Sigmoid colon (tissue), 7 donors: Measurements from ENCODE around the gene TUBA4B. TPM values are rescaled to one million over a fixed set of nuclear protein-coding genes. Genes with fewer than 3 reads are reported as not detected.

Experiments used
- DNase-seq: peaks from one replicate; pipeline ENCODE4 v3.0.0-alpha.2; 2019
- H3K27ac ChIP-seq, 4 donors: fragments of 200-600 bp; sonication (generic); one replicate each; pipeline ENCODE4 v1.5.1; 2016 to 2019; ENCODE audit warnings: mild to moderate bottlenecking in 1 of 4
- H3K27me3 ChIP-seq, 3 donors: fragments of 200-600 bp; sonication (generic); one replicate each; pipeline ENCODE4 v1.5.1; 2019; ENCODE audit warnings: mild to moderate bottlenecking in 1 of 3
- H3K36me3 ChIP-seq, 4 donors: fragments of 200-600 bp; sonication (generic); one replicate each; pipeline ENCODE4 v1.5.1; 2016 to 2019
- H3K4me1 ChIP-seq, 4 donors: fragments of 200-600 bp; sonication (generic); one replicate each; pipeline ENCODE4 v1.5.1; 2017 to 2019
- H3K4me3 ChIP-seq, 4 donors: fragments of 200-600 bp; sonication (generic); one replicate each; pipeline ENCODE4 v1.5.1; 2017 to 2019; ENCODE audit warnings: mild to moderate bottlenecking in 2 of 4, moderate library complexity in 1 of 4
- H3K9me3 ChIP-seq, 4 donors: fragments of 200-600 bp in 3 of 4; sonication (generic) in 3 of 4; one replicate each; pipeline versions ENCODE4 v1.5.1 to v1.6.1; 2013 to 2019
- CTCF ChIP-seq, 4 experiments: fragments of 450-650 bp in 3 of 4; fragments of 200-600 bp in 1 of 4; IDR thresholded peaks; one replicate each; pipeline ENCODE4 v1.5.1; 2016 to 2019; ENCODE audit warnings: antibody characterized with exemption in 4 of 4, mild to moderate bottlenecking in 3 of 4, moderate library complexity in 2 of 4
- EP300 ChIP-seq, 4 donors: sonication (generic); formaldehyde crosslinking; IDR thresholded peaks; one replicate each; pipeline ENCODE4 v1.6.1; 2017; ENCODE audit warnings: antibody characterized with exemption in 4 of 4
- POLR2A ChIP-seq, 2 donors: fragments of 450-650 bp; IDR thresholded peaks; one replicate each; pipeline ENCODE4 v1.6.1; 2016; ENCODE audit warnings: antibody characterized with exemption in 2 of 2, mild to moderate bottlenecking in 2 of 2, moderate library complexity in 2 of 2
- POLR2AphosphoS5 ChIP-seq, 4 donors: sonication (generic); formaldehyde crosslinking; IDR thresholded peaks; one replicate each; pipeline ENCODE4 v1.6.1; 2017; ENCODE audit warnings: antibody characterized with exemption in 4 of 4
- WGBS, 2 donors: extraction: QIAGEN DNeasy Blood & Tissue Kit; methylation state at CpG; one replicate each; pipeline ENCODE4 v1.1.7; 2013; 5-methylcytosine and 5-hydroxymethylcytosine counted together
- intact Hi-C: fragments of 100-400 bp; cut with DNase I; formaldehyde crosslinking; loops from one replicate; pipeline ENCODE4 v1.15.1; 2023
- polyA plus RNA-seq, 3 donors: library from polyadenylated mRNA; stranded (reverse); fragments of 200-250 nt; gene quantifications; one replicate each; pipeline ENCODE4 v1.2.3, GENCODE V29; 2013
- total RNA-seq, 4 donors: library from RNA; depleted of rRNA; stranded (reverse); fragments of >200 nt; gene quantifications; one replicate each; pipeline ENCODE4 v1.1.0, GENCODE V29; 2016
- donor health status: healthy with polysubstance abuse.
- donor health status: Bipolar disorder and iron deficiency.
- donor health status: healthy.

Gene TUBA4B
- total and polyA plus RNA-seq, 7 donors: not detected

- TF ChIP-seq CTCF (IDR thresholded peaks at IDR 0.05): no peak
- no peak for TF ChIP-seq POLR2A (IDR thresholded peaks at IDR 0.05)
- TF ChIP-seq POLR2AphosphoS5 (IDR thresholded peaks at IDR 0.05): no peak
- TF ChIP-seq EP300 (IDR thresholded peaks at IDR 0.05): no peak
- no peaks in the 10 kb centered on the region for H3K36me3 ChIP-seq
- no peaks in the 10 kb centered on the region for H3K9me3 ChIP-seq
- 74 to 88% methylated on average over 5 of the region's 5 CpGs for WGBS, 2 donors
- peak overlapping the region; percentile 84 to 91 (median 90) for H3K27ac ChIP-seq
- H3K4me3 ChIP-seq: no peak overlapping the region
- peak; percentile 62 for DNase-seq
- H3K4me1 ChIP-seq: peaks cover 0 to 28% (median 26%) of the 10 kb centered on the region in 4 donors
- H3K27me3 ChIP-seq: no peaks in the 10 kb centered on the region
- intact Hi-C loops: loop anchor here (1.0 to 10.0 kb wide), 3 partner anchors 14 to 251 kb away; partner anchors contain the start of genes CHPF, DNAJB2 and TMEM198
Measured at GRCh38 chr2:219293736-219294231, 40.7 kb downstream of the TUBA4B start.

GRCh38 chr2:219294356-219295351 lies 41.6 kb downstream of the TUBA4B start:
- Histone ChIP-seq H3K4me1 (peaks cover 0 to 19% (median 18%) of the 10 kb centered on the region in 4 donors), H3K9me3 (no peaks in the 10 kb centered on the region), H3K36me3 (no peaks in the 10 kb centered on the region), H3K4me3 (peak overlapping the region; percentile 43 to 65 (median 54)), H3K27me3 (peaks cover 0 to 2% (median 2%) of the 10 kb centered on the region in 3 donors), H3K27ac (peak overlapping the region; percentile 84 to 91 (median 90))
- TF ChIP-seq POLR2AphosphoS5 (IDR thresholded peaks at IDR 0.05): peak; percentile 13 to 68 (median 58)
- TF ChIP-seq CTCF (IDR thresholded peaks at IDR 0.05): peak; percentile 85 to 99 (median 91)
- no peak for TF ChIP-seq POLR2A (IDR thresholded peaks at IDR 0.05)
- intact Hi-C loops: loop anchor here (1.0 to 10.0 kb wide), 6 partner anchors 15 to 250 kb away; partner anchors contain the start of genes CHPF, CNPPD1, DNAJB2 and NHEJ1
- DNase-seq: peak; percentile 91
- WGBS, 2 donors: 7% methylated on average over 67 of the region's 67 CpGs

- Histone ChIP-seq H3K4me1 (peaks cover 0 to 16% (median 13%) of the 10 kb centered on the region in 4 donors), H3K9me3 (no peaks in the 10 kb centered on the region), H3K36me3 (no peaks in the 10 kb centered on the region), H3K4me3 (no peak overlapping the region), H3K27me3 (peaks cover 0 to 7% (median 6%) of the 10 kb centered on the region in 3 donors), H3K27ac (no peak overlapping the region)
- WGBS, 2 donors: 86 to 90% methylated on average over 14 of the region's 14 CpGs
- peak; percentile 60 for DNase-seq
- intact Hi-C loops: loop anchor here (5.0 to 10.0 kb wide), 3 partner anchors 119 to 249 kb away; partner anchors contain the start of genes CHPF, CNPPD1, RETREG2 and TMEM198
- TF ChIP-seq POLR2AphosphoS5 (IDR thresholded peaks at IDR 0.05) (no peak), POLR2A (IDR thresholded peaks at IDR 0.05) (no peak), EP300 (IDR thresholded peaks at IDR 0.05) (no peak), CTCF (IDR thresholded peaks at IDR 0.05) (no peak)
Measured at GRCh38 chr2:219296142-219296541, 43.1 kb downstream of the TUBA4B start.

- DNase-seq: peak; percentile 60
- H3K9me3 ChIP-seq: no peaks in the 10 kb centered on the region
- WGBS, 2 donors: 84% methylated on average over 25 of the region's 25 CpGs
- intact Hi-C loops: loop anchor here (5.0 to 10.0 kb wide), 3 partner anchors 120 to 248 kb away; partner anchors contain the start of genes CHPF, CNPPD1, RETREG2 and TMEM198
- TF ChIP-seq POLR2AphosphoS5 (IDR thresholded peaks at IDR 0.05) (no peak), CTCF (IDR thresholded peaks at IDR 0.05) (no peak), EP300 (IDR thresholded peaks at IDR 0.05) (no peak), POLR2A (IDR thresholded peaks at IDR 0.05) (no peak)
- no peaks in the 10 kb centered on the region for H3K36me3 ChIP-seq
- no peak overlapping the region for H3K4me3 ChIP-seq
- H3K4me1 ChIP-seq: peaks cover 0 to 16% (median 13%) of the 10 kb centered on the region in 4 donors
- no peak overlapping the region for H3K27ac ChIP-seq
- peaks cover 0 to 7% (median 6%) of the 10 kb centered on the region in 3 donors for H3K27me3 ChIP-seq
Measured at GRCh38 chr2:219296631-219297391, 43.8 kb downstream of the TUBA4B start.
